Caco-2 (cell line): ENCODE measurements around the gene EHBP1. TPM values are rescaled to one million over a fixed set of nuclear protein-coding genes. Genes with fewer than 3 reads are reported as not detected.
A peak's percentile ranks its signal among the peaks of the same experiment; 100 is the strongest.

Experiments
- BruUV-seq: library from RNA; stranded (reverse); fragments of 400-500 nt; replicated peaks from 2 replicates; lab custom pipeline; 2021; lab: Mats Ljungman, UMichigan
- CTCF ChIA-PET: fragments of 300-600 bp; sonication (Branson Sonifier 250); formaldehyde crosslinking; loops from one replicate; lab custom pipeline; 2022; ENCODE audit warnings: antibody characterized with exemption; lab: Charles Lee
- POLR2A ChIA-PET: fragments of 300-600 bp; sonication (Branson Sonifier 250); formaldehyde crosslinking; loops from one replicate; lab custom pipeline; 2022; ENCODE audit warnings: antibody characterized with exemption; lab: Charles Lee
- DNase-seq, 2 experiments: peaks; one replicate each; pipeline versions ENCODE4 v3.0.0 to v3.0.0-alpha.2; 2020 to 2022
- H3K27me3 ChIP-seq: replicated peaks from 2 replicates; pipeline ENCODE4 v1.6.0; 2011; ENCODE audit warnings: low read length; ENCODE audit not compliant: control insufficient read depth, insufficient read depth
- H3K36me3 ChIP-seq: 2 replicates; pipeline ENCODE4 v1.5.1; 2011; ENCODE audit warnings: low read length; ENCODE audit not compliant: control insufficient read depth, insufficient read depth
- H3K4me1 ChIP-seq: fragments of 250-450 bp; sonication (Bioruptor Pico); 2 replicates; pipeline ENCODE4 v1.5.1; 2020; ENCODE audit warnings: mild to moderate bottlenecking
- H3K4me3 ChIP-seq: 2 replicates; pipeline ENCODE4 v1.5.1; 2011; ENCODE audit warnings: low read depth, mild to moderate bottlenecking, control low read depth, low read length
- H3K9me3 ChIP-seq: fragments of 250-450 bp; sonication (Bioruptor Pico); 2 replicates; pipeline ENCODE4 v1.5.1; 2020; ENCODE audit warnings: mild to moderate bottlenecking, moderate library complexity
- H3K27ac Mint-ChIP-seq: one replicate; pipeline ENCODE4 v1.8.0; 2022; ENCODE audit warnings: mixed read lengths; ENCODE audit not compliant: unreplicated experiment
- H3K27me3 Mint-ChIP-seq: one replicate; pipeline ENCODE4 v1.8.0; 2022; ENCODE audit warnings: mixed read lengths; ENCODE audit not compliant: insufficient read depth, unreplicated experiment
- H3K36me3 Mint-ChIP-seq: one replicate; pipeline ENCODE4 v1.8.0; 2022; ENCODE audit warnings: mild to moderate bottlenecking, mixed read lengths; ENCODE audit not compliant: insufficient read depth, unreplicated experiment
- H3K4me1 Mint-ChIP-seq: one replicate; pipeline ENCODE4 v1.8.0; 2022; ENCODE audit warnings: low read depth, mixed read lengths; ENCODE audit not compliant: unreplicated experiment
- H3K4me3 Mint-ChIP-seq: one replicate; pipeline ENCODE4 v1.8.0; 2022; ENCODE audit warnings: mild to moderate bottlenecking, moderate library complexity, mixed read lengths; ENCODE audit not compliant: unreplicated experiment
- H3K9me3 Mint-ChIP-seq: one replicate; pipeline ENCODE4 v1.8.0; 2022; ENCODE audit warnings: mixed read lengths; ENCODE audit not compliant: unreplicated experiment
- intact Hi-C: fragments of 100-400 bp; cut with micrococcal nuclease; formaldehyde crosslinking; loops from one replicate; pipeline ENCODE4 v1.10.0; 2022; ENCODE audit not compliant: unreplicated experiment
- total RNA-seq: library from RNA; stranded (reverse); gene quantifications from 2 replicates; pipeline ENCODE4 v1.2.3, GENCODE V29; 2022
- TF ChIP-seq, protein P1 (sequence below), 2 experiments: fragments of 200-600 bp in 1 of 2; IDR thresholded peaks; 1 replicate in 1 of 2; 2 replicates in 1 of 2; pipeline versions ENCODE4 v1.5.1 to v1.8.0; 2011 to 2022; ENCODE audit warnings: antibody characterized with exemption in 1 of 2, control low read depth in 1 of 2, inconsistent platforms in 1 of 2, low read depth in 1 of 2, low read length in 1 of 2, mild to moderate bottlenecking in 1 of 2, moderate library complexity in 1 of 2; ENCODE audit not compliant: insufficient read depth in 1 of 2, severe bottlenecking in 1 of 2, unreplicated experiment in 1 of 2

EHBP1 gene
- total RNA-seq, 1 experiment from 2014 or later: 120 TPM

GRCh38 chr2:62672601-62673000 is 32.9 kb upstream of the EHBP1 start:
- H3K4me3 ChIP-seq: no peak overlapping the region
- no peaks in the 10 kb centered on the region for H3K27me3 ChIP-seq
- CTCF ChIA-PET: interaction anchor here (1.0 to 1.3 kb wide), 5 partner anchors 19 to 216 kb away, joined by 3 to 5 read pairs (median 5); partner anchors contain the start of gene EHBP1
- Mint-ChIP-seq H3K4me3 (peak overlapping the region; percentile 48), H3K9me3 (no peaks in the 10 kb centered on the region), H3K27ac (no peak overlapping the region), H3K36me3 (no peaks in the 10 kb centered on the region), H3K4me1 (peaks cover 23% of the 10 kb centered on the region), H3K27me3 (no peaks in the 10 kb centered on the region)
- no peaks in the 10 kb centered on the region for H3K9me3 ChIP-seq
- intact Hi-C loops: loop anchor here (1.0 kb wide), 4 partner anchors 8 to 102 kb away; partner anchors contain the start of gene EHBP1
- peak; percentile 90 to 97 for DNase-seq
- POLR2A ChIA-PET: interaction anchor here (0.6 to 1.2 kb wide), 4 partner anchors 19 to 167 kb away, joined by 3 to 12 read pairs (median 4); partner anchors contain the start of genes EHBP1 and TMEM17
- H3K4me1 ChIP-seq: peaks cover 55% of the 10 kb centered on the region
- TF ChIP-seq, protein P1, sequence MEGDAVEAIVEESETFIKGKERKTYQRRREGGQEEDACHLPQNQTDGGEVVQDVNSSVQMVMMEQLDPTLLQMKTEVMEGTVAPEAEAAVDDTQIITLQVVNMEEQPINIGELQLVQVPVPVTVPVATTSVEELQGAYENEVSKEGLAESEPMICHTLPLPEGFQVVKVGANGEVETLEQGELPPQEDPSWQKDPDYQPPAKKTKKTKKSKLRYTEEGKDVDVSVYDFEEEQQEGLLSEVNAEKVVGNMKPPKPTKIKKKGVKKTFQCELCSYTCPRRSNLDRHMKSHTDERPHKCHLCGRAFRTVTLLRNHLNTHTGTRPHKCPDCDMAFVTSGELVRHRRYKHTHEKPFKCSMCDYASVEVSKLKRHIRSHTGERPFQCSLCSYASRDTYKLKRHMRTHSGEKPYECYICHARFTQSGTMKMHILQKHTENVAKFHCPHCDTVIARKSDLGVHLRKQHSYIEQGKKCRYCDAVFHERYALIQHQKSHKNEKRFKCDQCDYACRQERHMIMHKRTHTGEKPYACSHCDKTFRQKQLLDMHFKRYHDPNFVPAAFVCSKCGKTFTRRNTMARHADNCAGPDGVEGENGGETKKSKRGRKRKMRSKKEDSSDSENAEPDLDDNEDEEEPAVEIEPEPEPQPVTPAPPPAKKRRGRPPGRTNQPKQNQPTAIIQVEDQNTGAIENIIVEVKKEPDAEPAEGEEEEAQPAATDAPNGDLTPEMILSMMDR (IDR thresholded peaks at IDR 0.05; ENCODE audit: insufficient read depth in 1 of 2, low read depth in 1 of 2, low read length in 1 of 2, severe bottlenecking in 1 of 2, unreplicated experiment in 1 of 2): peak in 1 of 2 experiments; percentile 15
- H3K36me3 ChIP-seq: no peaks in the 10 kb centered on the region
- BruUV-seq: no TSS peak

DNA sequence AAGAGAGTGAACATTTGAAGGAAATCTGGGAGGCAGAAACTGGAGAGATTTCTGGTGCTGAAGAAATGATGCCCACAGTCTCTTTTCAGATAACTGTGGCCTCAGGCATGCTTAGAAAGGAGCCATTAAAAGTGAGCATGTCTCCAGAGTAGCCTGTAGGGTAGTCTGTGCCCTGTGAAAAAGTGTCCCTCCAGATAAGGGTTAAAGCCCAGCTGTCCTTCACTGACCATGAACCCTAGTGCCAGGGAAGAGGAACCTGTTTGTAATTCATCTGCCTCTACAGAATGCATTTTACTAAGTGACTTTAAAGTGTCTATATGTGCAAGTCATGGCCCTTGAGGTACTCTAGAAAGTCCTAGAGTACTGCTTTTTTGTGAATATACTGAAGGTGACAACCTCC is 30.5 kb upstream of the EHBP1 start:
- H3K9me3 Mint-ChIP-seq: no peaks in the 10 kb centered on the region
- Histone ChIP-seq H3K9me3 (no peaks in the 10 kb centered on the region), H3K27me3 (no peaks in the 10 kb centered on the region), H3K36me3 (no peaks in the 10 kb centered on the region), H3K4me1 (peaks cover 79% of the 10 kb centered on the region), H3K4me3 (no peak overlapping the region)
- ChIA-PET CTCF (no interaction called here), POLR2A (no interaction called here)
- no peaks in the 10 kb centered on the region for H3K27me3 Mint-ChIP-seq
- no peak overlapping the region for H3K4me3 Mint-ChIP-seq
- TF ChIP-seq, protein P1 (IDR thresholded peaks at IDR 0.05; ENCODE audit: insufficient read depth in 1 of 2, low read depth in 1 of 2, low read length in 1 of 2, severe bottlenecking in 1 of 2, unreplicated experiment in 1 of 2): no peak
- H3K27ac Mint-ChIP-seq: no peak overlapping the region
- peaks cover 35% of the 10 kb centered on the region for H3K4me1 Mint-ChIP-seq
- no TSS peak for BruUV-seq
- no peaks in the 10 kb centered on the region for H3K36me3 Mint-ChIP-seq
- DNase-seq: no peak
- intact Hi-C loops: no loop called here

DNA sequence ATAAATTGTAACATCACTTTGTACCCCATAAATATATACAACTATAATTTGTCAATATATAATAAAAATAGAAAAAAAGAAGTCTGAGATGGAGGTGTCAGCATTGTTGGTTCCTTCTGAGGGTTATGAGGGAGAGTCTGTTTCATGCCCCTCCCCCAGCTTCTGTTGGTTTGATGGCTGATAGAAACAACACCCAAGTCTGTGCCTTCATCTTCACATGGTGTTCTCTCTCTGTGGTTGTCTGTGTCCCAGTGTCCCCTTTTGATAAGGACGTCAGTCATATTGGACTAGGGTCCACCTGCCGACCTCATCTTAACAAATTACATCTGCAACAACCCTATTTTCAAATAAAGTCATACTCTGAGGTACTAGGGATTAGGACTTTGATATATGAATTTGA is 20.3 kb upstream of the EHBP1 start:
- Mint-ChIP-seq H3K27ac (no peak overlapping the region), H3K4me1 (peaks cover 36% of the 10 kb centered on the region), H3K4me3 (no peak overlapping the region), H3K36me3 (peaks cover 5% of the 10 kb centered on the region), H3K27me3 (no peaks in the 10 kb centered on the region), H3K9me3 (no peaks in the 10 kb centered on the region)
- ChIA-PET CTCF (no interaction called here), POLR2A (no interaction called here)
- no peaks in the 10 kb centered on the region for H3K36me3 ChIP-seq
- no TSS peak for BruUV-seq
- no peak for DNase-seq
- intact Hi-C loops: no loop called here
- no peaks in the 10 kb centered on the region for H3K9me3 ChIP-seq
- peaks cover 19% of the 10 kb centered on the region for H3K4me1 ChIP-seq
- TF ChIP-seq, protein P1 (IDR thresholded peaks at IDR 0.05; ENCODE audit: insufficient read depth in 1 of 2, low read depth in 1 of 2, low read length in 1 of 2, severe bottlenecking in 1 of 2, unreplicated experiment in 1 of 2): no peak
- no peaks in the 10 kb centered on the region for H3K27me3 ChIP-seq
- no peak overlapping the region for H3K4me3 ChIP-seq
